GM21381 (cell line): ENCODE results near the gene TRAM2.
"Not testable (repeated sequence)": the region's sequence is repeated elsewhere in the genome, so short reads cannot be mapped to it uniquely, and the experiment has no call there.

Experiments used
- ATAC-seq: cut with Tn5 transposase; IDR thresholded peaks from one replicate; pipeline ENCODE4 v1.9.1; 2021; ENCODE audit warnings: mild to moderate bottlenecking, moderate library complexity; ENCODE audit not compliant: unreplicated experiment

TRAM2 gene

DNA sequence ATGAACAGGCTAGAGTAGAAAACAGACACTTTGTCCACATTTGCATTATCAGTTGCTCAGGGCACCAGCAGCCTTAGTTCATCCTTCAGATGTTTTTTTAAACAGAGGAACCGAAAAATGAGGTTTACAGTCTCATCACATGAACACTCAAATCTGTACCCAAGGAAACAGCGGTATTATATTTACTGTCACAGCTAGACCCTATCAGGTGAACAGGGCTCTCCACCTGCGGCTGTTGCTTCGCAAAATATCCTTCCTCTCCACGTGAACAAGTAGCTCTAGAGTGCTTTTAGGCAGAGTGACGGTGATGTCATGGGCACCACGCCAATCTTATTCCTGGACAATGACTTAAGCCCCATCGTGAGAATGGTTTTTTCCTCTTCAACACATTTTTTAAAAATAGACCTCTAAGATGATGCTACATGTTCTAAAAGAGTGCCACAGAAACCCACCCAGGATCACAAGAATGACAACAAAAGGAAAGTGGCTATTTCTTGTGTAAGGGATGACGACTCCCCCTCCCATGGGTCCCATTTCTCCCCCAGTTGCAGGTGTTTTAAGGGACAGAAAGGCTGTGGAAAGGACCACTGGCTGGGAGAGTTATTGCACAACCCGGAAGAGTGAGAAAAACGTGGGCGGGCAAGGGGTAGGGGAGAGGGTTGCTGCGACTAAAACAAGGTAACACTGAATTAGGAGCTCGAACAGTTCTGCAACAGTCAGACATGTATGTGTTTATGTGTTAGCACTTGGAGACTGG, 79.0 kb downstream of the TRAM2 start:
- ATAC-seq, result peak; percentile 82

DNA sequence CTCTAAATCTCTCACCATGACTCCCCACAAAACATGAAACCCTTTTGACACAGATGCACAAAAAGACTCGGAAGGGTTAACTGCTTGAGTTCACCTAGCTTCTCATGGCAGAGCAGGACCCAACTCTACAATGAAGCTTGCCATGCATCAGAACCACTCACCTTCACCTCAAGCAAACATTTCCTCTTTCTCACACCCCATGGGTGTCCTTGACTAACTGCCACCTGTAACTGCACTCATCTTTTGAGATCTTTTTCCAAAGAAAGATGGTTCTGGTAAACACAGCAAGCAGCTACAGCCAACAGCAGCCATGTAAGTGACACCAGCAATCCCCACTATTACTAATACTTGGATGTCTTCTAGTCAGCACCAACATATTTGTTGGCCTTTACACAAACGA, 80.2 kb downstream of the TRAM2 start:
- ATAC-seq, result no peak

DNA sequence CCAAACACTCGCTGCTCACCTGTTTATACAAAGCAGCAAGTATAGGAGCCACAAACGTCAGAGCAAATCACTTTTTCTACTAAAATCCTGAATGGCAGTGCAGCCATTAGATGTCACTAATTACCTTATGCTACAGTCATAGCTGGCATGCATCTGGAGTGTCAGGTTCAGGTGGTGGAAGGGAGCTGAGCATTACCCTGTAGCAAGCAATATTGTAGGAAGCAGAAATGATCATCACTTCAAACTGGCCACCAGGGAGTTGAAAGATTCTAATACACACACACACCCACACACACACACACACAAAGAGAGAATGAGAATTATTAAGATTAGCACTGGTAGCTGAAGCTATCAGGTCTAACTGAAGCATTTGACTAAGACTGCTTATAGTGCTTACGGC, 80.9 kb downstream of the TRAM2 start:
- ATAC-seq, result no peak

DNA sequence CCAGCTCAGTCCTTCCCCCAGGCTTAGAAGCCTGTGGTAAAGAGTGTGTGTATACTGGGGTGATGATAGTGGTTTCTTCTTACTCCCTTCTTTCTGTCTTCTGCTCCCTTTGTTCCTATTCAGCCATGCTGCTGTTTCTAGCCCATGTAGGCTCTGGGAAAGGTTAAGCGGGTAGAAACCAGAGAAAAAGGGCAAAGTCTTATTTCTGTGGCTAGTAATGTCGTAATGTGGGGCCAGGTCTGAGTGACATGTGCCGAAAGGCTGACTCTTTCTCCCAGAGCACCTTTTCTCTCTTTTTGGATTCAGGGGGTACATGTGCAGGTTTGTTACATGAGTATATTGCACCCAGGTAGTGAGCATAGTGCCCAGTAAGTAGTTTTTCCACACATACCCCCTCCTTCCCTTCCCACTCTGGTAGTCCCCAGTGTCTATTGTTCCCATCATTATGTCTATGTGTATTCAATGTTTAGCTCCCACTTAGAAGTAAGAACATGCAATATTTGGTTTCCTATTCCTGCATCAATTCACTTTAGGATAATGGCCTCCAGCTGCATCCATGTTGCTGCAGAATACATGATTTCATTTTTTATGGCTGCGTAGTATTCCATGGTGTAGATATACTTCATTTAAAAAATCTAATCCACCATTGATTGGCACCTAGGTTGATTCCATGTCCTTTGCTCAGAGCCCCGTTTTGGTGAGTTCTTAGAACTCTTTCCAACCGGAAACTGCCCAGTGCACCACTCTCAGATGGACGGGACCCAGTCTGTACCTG, 82.4 kb downstream of the TRAM2 start:
- no peak for ATAC-seq

DNA sequence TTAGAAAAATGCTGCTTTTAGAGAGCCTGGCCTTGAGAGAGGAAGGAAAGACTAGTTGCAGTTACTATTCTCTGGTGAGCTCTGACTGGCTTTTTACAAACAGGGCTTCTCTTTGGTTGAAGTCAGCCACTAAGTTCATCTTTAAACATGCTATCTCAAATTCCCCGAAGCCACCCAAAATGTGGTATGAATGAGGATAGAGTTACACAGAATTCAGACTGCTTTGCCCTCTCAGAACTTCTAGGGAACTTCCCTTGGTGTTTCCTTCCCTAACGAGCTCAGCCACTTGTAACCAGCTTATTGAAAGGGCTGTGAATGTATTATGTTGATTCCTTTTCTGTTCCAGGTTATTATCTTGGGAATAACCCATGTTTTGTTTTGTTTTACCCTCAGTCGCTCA, 83.2 kb downstream of the TRAM2 start:
- no peak for ATAC-seq

DNA sequence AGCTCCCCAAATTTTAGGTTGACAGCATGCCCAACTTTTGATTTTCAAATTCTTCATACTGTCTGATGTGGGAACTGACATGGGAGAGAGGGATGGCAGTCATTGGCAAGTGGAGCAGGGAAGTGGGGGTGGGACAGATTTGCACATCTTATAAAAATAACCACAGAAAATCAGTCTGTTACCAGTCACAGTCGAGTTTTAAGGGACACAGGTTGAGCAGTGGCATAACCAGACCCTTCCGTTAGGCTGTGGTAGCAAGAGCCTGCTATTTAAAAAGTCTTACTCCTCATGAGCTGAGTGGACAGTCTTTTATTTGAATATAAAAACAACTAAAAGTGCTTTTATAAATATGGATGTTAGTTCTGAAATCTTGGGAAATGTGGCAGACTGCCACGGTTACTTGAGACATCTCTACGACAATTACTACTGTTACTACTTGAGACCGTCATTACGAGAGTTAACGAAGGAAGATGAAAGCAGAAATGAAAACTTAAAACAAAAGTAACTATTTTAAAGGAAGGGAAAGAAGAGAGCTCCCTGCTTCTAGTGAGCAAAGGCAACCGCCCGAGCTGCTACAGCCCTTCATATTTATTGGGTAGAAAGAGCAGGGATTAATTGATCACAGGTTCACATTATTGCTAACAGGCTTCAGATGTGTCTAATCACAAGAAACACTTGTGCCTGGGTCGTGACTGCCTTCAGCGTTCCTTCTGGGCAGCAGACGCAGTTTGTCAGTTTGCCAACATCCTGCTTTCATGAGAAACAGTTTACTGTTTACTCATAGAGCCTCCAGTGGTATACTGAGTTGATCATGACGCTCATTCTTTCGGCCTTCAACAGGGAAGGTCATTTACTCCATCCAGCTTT, 85.4 kb downstream of the TRAM2 start:
- peak; percentile 68 for ATAC-seq

DNA sequence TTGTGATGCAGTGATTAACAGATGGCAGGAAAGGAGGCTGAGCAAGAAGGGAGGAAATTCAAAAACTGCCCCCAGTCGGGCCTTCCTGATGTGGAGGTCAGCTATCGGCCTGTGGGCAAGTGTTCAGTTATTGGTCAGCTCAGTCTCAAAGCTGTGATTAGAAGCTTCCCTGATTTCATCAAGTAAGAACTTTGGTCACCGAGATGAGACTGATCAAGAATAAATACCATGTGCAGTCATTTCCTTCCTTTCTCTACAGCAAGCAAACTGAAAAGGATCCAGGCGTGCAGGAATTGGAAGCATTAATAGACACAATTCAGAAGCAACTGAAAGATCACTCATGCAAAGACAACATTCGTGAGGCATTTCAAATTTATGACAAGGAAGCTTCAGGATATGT, 87.0 kb downstream of the TRAM2 start:
- no peak for ATAC-seq

DNA sequence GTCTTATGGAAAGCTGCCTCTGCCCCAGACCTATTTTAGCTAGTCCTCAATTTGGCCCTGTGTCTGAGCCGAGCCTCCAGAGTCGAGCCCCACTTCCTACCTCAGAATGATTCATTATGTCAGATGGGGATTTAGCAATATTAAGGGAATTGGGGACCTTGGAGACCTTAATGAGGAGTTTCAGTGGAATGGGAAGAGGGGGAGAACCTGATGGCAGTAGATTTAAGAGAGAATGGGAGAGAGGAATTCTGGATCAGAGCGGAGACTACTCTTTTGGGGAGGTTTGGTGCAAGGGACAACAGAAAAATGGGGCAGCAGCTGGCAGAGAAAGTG, 93.2 kb downstream of the TRAM2 start:
- ATAC-seq, result no peak

DNA sequence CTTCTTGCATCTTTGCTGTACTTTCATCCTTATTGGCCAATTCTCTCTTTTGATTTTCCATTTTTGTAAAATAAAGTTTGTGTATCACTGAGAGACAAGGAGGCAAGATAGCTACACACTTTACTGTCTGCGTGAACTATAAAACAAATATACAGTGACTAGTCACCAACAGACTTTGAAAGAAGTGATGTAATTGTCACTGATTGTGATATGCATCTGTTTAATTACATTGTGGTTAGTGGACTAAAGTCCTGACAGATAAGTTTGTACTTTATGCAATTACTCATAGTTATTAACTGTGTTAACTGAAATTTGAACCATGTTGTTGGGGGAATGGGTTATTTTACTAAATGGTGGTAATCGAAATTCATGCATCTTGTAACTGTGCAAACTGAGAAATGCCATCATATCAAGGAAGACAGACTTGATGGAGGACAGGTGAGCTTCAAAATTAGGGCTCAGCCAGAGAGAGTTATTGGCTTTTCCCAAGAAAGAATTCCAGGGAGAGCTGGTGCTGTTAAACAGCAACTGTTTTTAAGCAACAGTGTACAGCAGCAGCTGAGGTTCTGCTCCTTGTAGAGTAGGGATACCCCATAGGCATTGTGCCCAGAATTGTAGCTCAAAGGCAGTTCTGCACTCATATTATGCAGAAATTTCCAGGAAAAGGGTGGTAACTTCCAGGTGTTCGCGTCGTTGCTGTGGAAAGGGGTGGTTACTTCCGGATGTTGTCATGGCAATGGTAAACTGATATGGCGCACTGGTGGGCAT, 93.8 kb downstream of the TRAM2 start:
- ATAC-seq, result no peak

DNA sequence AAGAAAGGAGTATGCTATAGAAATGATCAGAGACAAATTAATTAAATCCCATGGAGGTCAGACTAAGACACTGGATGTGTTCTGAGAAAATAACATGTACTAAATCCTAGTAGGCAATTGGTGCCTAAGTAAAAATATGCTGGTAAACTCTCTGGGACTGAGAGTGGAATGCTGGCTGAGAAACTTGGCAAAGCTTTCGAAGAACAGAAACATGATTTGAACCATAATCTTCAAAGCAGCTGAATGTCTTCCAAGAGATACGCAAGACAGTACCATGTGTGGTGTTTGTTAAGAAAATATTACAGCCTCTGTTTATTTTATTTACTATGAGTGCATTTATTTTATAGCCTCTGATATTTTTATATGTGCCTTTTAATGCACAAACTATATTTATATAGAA, 101.6 kb downstream of the TRAM2 start:
- no peak for ATAC-seq

DNA sequence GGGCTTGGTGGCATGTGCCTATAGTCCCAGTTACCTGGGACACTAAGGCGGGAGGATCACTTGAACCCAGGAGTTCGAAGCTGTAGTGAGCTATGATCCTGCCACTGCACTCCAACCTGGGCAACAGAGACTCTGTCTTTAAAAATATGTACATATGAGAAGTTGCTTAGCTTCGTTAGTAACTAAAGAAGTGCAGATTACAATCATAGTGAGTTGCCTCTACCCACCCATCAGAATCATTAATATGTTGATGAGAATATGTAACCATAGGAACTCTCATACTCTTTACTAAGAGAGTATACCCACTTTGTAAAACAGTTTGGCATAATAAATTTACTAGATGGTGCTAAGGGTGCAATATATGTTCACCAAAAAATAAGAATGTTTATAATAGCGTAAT, 102.7 kb downstream of the TRAM2 start:
- ATAC-seq, result no peak

DNA sequence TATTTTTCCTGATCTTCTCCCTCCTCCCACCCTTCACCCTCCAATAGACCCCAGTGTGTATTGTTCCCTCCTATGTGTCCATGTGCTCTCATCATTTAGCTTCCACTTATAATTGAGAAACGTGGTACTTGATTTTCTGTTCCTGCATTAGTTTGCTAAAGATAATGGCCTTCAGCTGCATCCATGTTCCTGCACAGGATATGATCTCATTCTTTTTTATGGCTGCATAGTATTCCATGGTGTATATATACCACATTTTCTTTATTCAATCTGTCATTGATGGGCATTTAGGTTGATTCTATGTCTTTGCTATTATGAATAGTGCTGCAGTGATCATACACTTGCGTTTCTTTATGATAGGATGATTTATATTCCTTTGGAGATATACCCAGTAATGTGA, 115.7 kb downstream of the TRAM2 start:
- ATAC-seq, result not testable (repeated sequence)

DNA sequence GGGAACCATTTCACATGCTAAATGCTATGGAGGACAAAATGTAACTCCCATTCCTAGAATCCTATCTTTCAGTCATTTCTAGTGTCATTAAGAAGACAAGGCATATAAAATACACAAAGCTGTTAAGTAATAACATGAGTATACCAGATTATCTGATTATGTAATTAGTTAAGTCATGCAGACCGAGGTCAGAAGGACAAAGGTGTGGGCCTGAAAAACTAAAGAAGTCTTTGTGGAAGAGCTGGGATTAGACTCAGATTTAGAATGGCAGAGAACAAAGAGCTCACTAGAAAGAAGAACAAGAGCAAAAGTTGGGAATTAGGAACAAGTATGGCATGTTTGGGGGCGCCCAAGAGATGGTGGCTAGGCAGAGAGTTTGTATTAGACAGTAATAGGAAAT, 119.8 kb downstream of the TRAM2 start:
- no peak for ATAC-seq

DNA sequence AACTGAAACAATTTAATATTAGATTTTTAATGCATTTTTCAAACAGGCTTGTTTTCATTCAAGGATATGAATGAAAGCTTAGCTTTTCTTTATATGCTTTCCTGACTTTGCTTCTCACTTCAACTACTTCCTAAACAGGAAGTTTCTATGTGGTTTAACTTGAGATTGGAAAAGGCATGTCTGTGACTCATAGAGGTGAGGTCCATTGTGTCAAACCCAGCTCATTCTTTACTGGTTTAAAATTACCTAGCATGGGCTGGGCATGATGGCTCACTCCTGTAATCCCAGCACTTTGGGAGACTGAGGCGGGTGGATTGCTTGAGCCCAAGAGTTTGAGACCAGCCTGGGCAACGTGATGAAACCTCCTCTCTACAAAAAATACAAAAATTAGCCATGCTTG, 122.3 kb downstream of the TRAM2 start:
- ATAC-seq, result no peak
